K562 (cell line): Measurements from ENCODE around the gene CNRIP1. TPM values are rescaled to one million over a fixed set of nuclear protein-coding genes. Genes with fewer than 3 reads are reported as not detected.

Experiments
- ATAC-seq: fragments of 200-7000 bp; cut with Tn5 transposase; 3 replicates; pipeline ENCODE4 v1.9.1; 2020; ENCODE audit warnings: moderate library complexity
- BruUV-seq: library from RNA; stranded (reverse); fragments of 400-500 nt; replicated peaks from 2 replicates; lab custom pipeline; 2021; lab: Mats Ljungman, UMichigan
- CTCF ChIA-PET: fragments of 300-600 bp; formaldehyde crosslinking; extraction: SDS; loops from one replicate; lab custom pipeline; 2021; ENCODE audit warnings: low intra/inter-chr PET ratio; lab: Yijun Ruan, JAX
- POLR2A ChIA-PET: fragments of 300-600, 350-650 bp; sonication (Branson Sonifier 250); formaldehyde crosslinking; extraction: SDS; loops from one replicate; lab custom pipeline; 2021; ENCODE audit warnings: antibody characterized with exemption, inconsistent platforms; lab: Yijun Ruan, JAX
- DNase-seq, 4 experiments: peaks; one replicate each; pipeline versions ENCODE4 v3.0.0 to v3.0.0-alpha.2; 2011 to 2018; ENCODE audit warnings: low spot score in 3 of 4, mixed read lengths in 3 of 4; ENCODE audit errors: extremely low read depth in 1 of 4
- FAIRE-seq: peaks from 2 replicates; lab custom pipeline; 2011; peaks lifted over from hg19 to GRCh38; lab: Jason Lieb, UNC
- H2AFZ ChIP-seq: 2 replicates; pipeline ENCODE4 v1.6.0; 2011; ENCODE audit warnings: low read depth, low read length, control low read depth, inconsistent platforms
- H3K27ac ChIP-seq: fragments of 200-600 bp; 3 replicates; pipeline ENCODE4 v1.8.0; 2011; ENCODE audit warnings: low read depth, mild to moderate bottlenecking, control low read depth, inconsistent platforms, low read length, moderate library complexity, mixed read lengths; ENCODE audit errors: extremely low read depth
- H3K27me3 ChIP-seq, 2 experiments: fragments of 300-600 bp in 1 of 2; 2 replicates in 1 of 2; 3 replicates in 1 of 2; pipeline versions ENCODE4 v1.6.0 to v1.8.0; 2011; ENCODE audit warnings: inconsistent platforms in 2 of 2, low read length in 2 of 2, mild to moderate bottlenecking in 1 of 2, mixed read lengths in 1 of 2, moderate library complexity in 1 of 2; ENCODE audit not compliant: control insufficient read depth in 2 of 2, insufficient read depth in 2 of 2
- H3K36me3 ChIP-seq: fragments of 300-600 bp; 3 replicates; pipeline ENCODE4 v1.8.0; 2011; ENCODE audit warnings: mild to moderate bottlenecking, low read length, inconsistent platforms; ENCODE audit not compliant: control insufficient read depth, insufficient read depth
- H3K4me1 ChIP-seq, 2 experiments: fragments of 200-600 bp in 1 of 2; replicated peaks in 1 of 2; 2 replicates in 1 of 2; 3 replicates in 1 of 2; pipeline versions ENCODE4 v1.5.1 to v1.8.0; 2011; ENCODE audit warnings: inconsistent platforms in 2 of 2, low read length in 2 of 2, mild to moderate bottlenecking in 1 of 2, mixed read lengths in 1 of 2, moderate library complexity in 1 of 2; ENCODE audit not compliant: control insufficient read depth in 2 of 2, insufficient read depth in 2 of 2
- H3K4me2 ChIP-seq: 2 replicates; pipeline ENCODE4 v1.6.1; 2011; ENCODE audit warnings: low read length, control low read depth, inconsistent platforms, mixed read lengths; ENCODE audit not compliant: insufficient read depth
- H3K4me3 ChIP-seq: fragments of 200-600 bp; sonication (generic), shearing (Covaris generic); 2 replicates; pipeline ENCODE4 v1.5.1; 2016; ENCODE audit warnings: control low read depth, inconsistent platforms
- H3K79me2 ChIP-seq: fragments of 200-600 bp; 3 replicates; pipeline ENCODE4 v1.8.0; 2011; ENCODE audit warnings: low read length, inconsistent platforms; ENCODE audit not compliant: control insufficient read depth, insufficient read depth
- H3K9ac ChIP-seq, 2 experiments: 2 replicates each; pipeline versions ENCODE4 v1.6.0 to v1.6.1; 2011; ENCODE audit warnings: low read depth in 2 of 2, low read length in 2 of 2, control low read depth in 1 of 2, inconsistent platforms in 1 of 2, mild to moderate bottlenecking in 1 of 2, mixed read lengths in 1 of 2; ENCODE audit not compliant: insufficient read depth in 1 of 2
- H3K9me1 ChIP-seq: one replicate; pipeline ENCODE4 v1.6.0; 2011; ENCODE audit warnings: inconsistent platforms, mild to moderate bottlenecking, low read length, moderate library complexity; ENCODE audit not compliant: control insufficient read depth, insufficient read depth
- H3K9me3 ChIP-seq: replicated peaks from 2 replicates; pipeline ENCODE4 v1.5.1; 2011; ENCODE audit warnings: low read depth, low read length, inconsistent platforms; ENCODE audit not compliant: control insufficient read depth, insufficient read depth
- H4K20me1 ChIP-seq: replicated peaks from 2 replicates; pipeline ENCODE4 v1.6.1; 2011; ENCODE audit warnings: low read length, inconsistent platforms, mixed read lengths; ENCODE audit not compliant: control insufficient read depth, insufficient read depth
- ATF1 ChIP-seq, 2 experiments: fragments of 450-650 bp in 1 of 2; IDR thresholded peaks; 2 replicates each; pipeline ENCODE4 v1.6.1; 2016; ENCODE audit warnings: missing compliant biosample characterization in 1 of 2, missing genetic modification characterization in 1 of 2
- ATF6 ChIP-seq: sonication (generic); formaldehyde crosslinking; IDR thresholded peaks from 2 replicates; pipeline ENCODE4 v1.4.0; 2020; ENCODE audit warnings: mild to moderate bottlenecking, missing genetic modification reagents
- CBFA2T2 ChIP-seq: fragments of 450-650 bp; conservative IDR thresholded peaks from 2 replicates; pipeline ENCODE4 v1.6.1; 2017; ENCODE audit warnings: mild to moderate bottlenecking
- CTBP1 ChIP-seq: fragments of 450-650 bp; IDR thresholded peaks from 2 replicates; pipeline ENCODE4 v1.6.1; 2016; ENCODE audit warnings: borderline replicate concordance
- DEAF1 ChIP-seq: fragments of 450-650 bp; formaldehyde crosslinking; IDR thresholded peaks from 2 replicates; pipeline ENCODE4 v1.4.0; 2020; ENCODE audit warnings: mild to moderate bottlenecking, moderate library complexity
- IRF2 ChIP-seq: sonication (generic); formaldehyde crosslinking; IDR thresholded peaks from 2 replicates; pipeline ENCODE4 v1.8.1; 2022; ENCODE audit warnings: mild to moderate bottlenecking, missing genetic modification reagents
- NUFIP1 ChIP-seq: fragments of 450-650 bp; IDR thresholded peaks from 2 replicates; pipeline ENCODE4 v1.6.1; 2018; ENCODE audit not compliant: partially characterized antibody
- THAP12 ChIP-seq: fragments of 250-450 bp; sonication (Bioruptor Pico); IDR thresholded peaks from 2 replicates; pipeline ENCODE4 v1.9.0; 2021; ENCODE audit warnings: mild to moderate bottlenecking, inconsistent platforms
- ZNF175 ChIP-seq: fragments of 200-800 bp; sonication (Bioruptor generic); IDR thresholded peaks from 2 replicates; pipeline ENCODE4 v1.6.1; 2016; ENCODE audit warnings: low read depth, mild to moderate bottlenecking, missing genetic modification characterization, missing compliant biosample characterization
- ZNF197 ChIP-seq: fragments of 200-800 bp; sonication (Bioruptor generic); IDR thresholded peaks from 2 replicates; pipeline ENCODE4 v1.6.1; 2016; ENCODE audit warnings: low read depth, missing genetic modification characterization, missing compliant biosample characterization
- ZNF23 ChIP-seq: fragments of 250-450 bp; sonication (Bioruptor Pico); IDR thresholded peaks from 2 replicates; pipeline ENCODE4 v1.4.0; 2020; ENCODE audit warnings: mild to moderate bottlenecking
- ZNF512 ChIP-seq: IDR thresholded peaks from 2 replicates; pipeline ENCODE4 v1.6.1; 2016; ENCODE audit warnings: missing genetic modification characterization, missing compliant biosample characterization
- ZNF695 ChIP-seq: fragments of 450-650 bp; formaldehyde crosslinking; IDR thresholded peaks from 2 replicates; pipeline ENCODE4 v1.4.0; 2020; ENCODE audit warnings: mild to moderate bottlenecking, moderate library complexity
- WGBS: fragments of 100-300 bp; shearing (Covaris generic); methylation state at CpG from one replicate; pipeline ENCODE4 v1.1.6; 2016; ENCODE audit warnings: low coverage, mixed read lengths; ENCODE audit not compliant: insufficient coverage; ENCODE audit errors: missing lambda C conversion rate; 5-methylcytosine and 5-hydroxymethylcytosine counted together
- in situ Hi-C: fragments of 300-500 bp; cut with MboI; formaldehyde crosslinking; loops from 4 replicates; pipeline ENCODE4 v1.15.0; 2018; ENCODE audit warnings: inconsistent platforms, mixed read lengths
- intact Hi-C: fragments of 100-400 bp; cut with micrococcal nuclease; formaldehyde crosslinking; loops from 2 replicates; pipeline ENCODE4 v1.14.2; 2022
- polyA plus RNA-seq, 8 experiments: library from polyadenylated mRNA; depleted of rRNA in 4 of 8; stranded (reverse) in 5 of 8; unstranded in 3 of 8; fragments of >200 nt; fragmentation: Nextera tagmentation in 2 of 8; fragmentation: Illumina TruSeq in 1 of 8; extraction: Ambion mirVana in 2 of 8; extraction: Trizol in 1 of 8; gene quantifications; 2 replicates each; pipeline versions ENCODE4 v1.2.1 to v1.2.3, GENCODE V29; 2011 to 2014; ENCODE audit warnings: inconsistent platforms in 1 of 8, missing spikeins in 1 of 8
- total RNA-seq, 7 experiments: library from RNA; depleted of rRNA in 6 of 7; stranded (reverse); fragments of >200 nt in 6 of 7; fragmentation: Illumina TruSeq in 2 of 7; extraction: Trizol in 2 of 7; gene quantifications; 2 replicates each; pipeline versions ENCODE4 v1.2.1 to v1.2.3, GENCODE V29; 2011 to 2021; ENCODE audit warnings: low replicate concordance in 1 of 7

The CNRIP1 gene
- total and polyA plus RNA-seq, 9 of the 15 experiments (the other 6 are each of a cell fraction or from before 2014, with no cell fraction given), result 0.59 to 2.1 (median 1.5) TPM

GRCh38 chr2:68256093-68256450, 63.7 kb downstream of the CNRIP1 start:
- Histone ChIP-seq H3K4me3 (no peak overlapping the region), H3K9me1 (no peaks in the 10 kb centered on the region), H3K36me3 (no peaks in the 10 kb centered on the region), H3K4me1 (peaks cover 4 to 15% of the 10 kb centered on the region in 2 experiments; a peak in 4 of 5 replicates), H3K4me2 (no peak overlapping the region), H3K9me3 (no peaks in the 10 kb centered on the region), H3K27me3 (no peaks in the 10 kb centered on the region), H3K79me2 (peaks cover 34% of the 10 kb centered on the region), H4K20me1 (0 out of 2 replicates have a peak, but pooled peaks cover 1% of the 10 kb centered on the region), H3K27ac (no peak overlapping the region), H3K9ac (no peak overlapping the region)
- in situ Hi-C loops, result no loop called here
- DNase-seq (no peak), FAIRE-seq (no peak)
- no TSS peak for BruUV-seq
- POLR2A ChIA-PET, result no interaction called here
- 93% methylated on average over 1 of the region's 1 CpG for WGBS
- intact Hi-C loops, result no loop called here
- TF ChIP-seq IRF2 (CRISPR knock-in tag), result no peak
- no peak for TF ChIP-seq ZNF197 (CRISPR knock-in tag)
- no peak for TF ChIP-seq ZNF512
- TF ChIP-seq NUFIP1, result no peak
- no peak for TF ChIP-seq CBFA2T2
- no peak for TF ChIP-seq ATF1 (CRISPR knock-in tag; IDR thresholded peaks at IDR 0.05)
- TF ChIP-seq ATF1 (tag; IDR thresholded peaks at IDR 0.05), result no peak
- no peak for TF ChIP-seq ZNF23
- TF ChIP-seq ZNF695, result no peak
- TF ChIP-seq ATF6 (CRISPR knock-in tag), result no peak
- no peak for TF ChIP-seq THAP12 (CRISPR knock-in tag)
- no peak for TF ChIP-seq DEAF1 (CRISPR knock-in tag)
- TF ChIP-seq ZNF175 (CRISPR knock-in tag), result no peak
- TF ChIP-seq CTBP1, result no peak
- TF ChIP-seq, all 486 proteins: peak for 0
- H2AFZ ChIP-seq, result no peak overlapping the region
- no peak for ATAC-seq
- CTCF ChIA-PET, result no interaction called here
